SU-DHL-6 (cell line): ENCODE data around the gene CCDC8.

Experiments
- H2AFZ ChIP-seq: fragments of 200-600 bp; sonication (generic); 2 replicates; pipeline ENCODE4 v1.6.1; 2014; ENCODE audit warnings: low read depth, mild to moderate bottlenecking, moderate library complexity, mixed read lengths, antibody characterized with exemption, low read length; ENCODE audit not compliant: severe bottlenecking
- H3F3A ChIP-seq: fragments of 200-600 bp; shearing (Covaris generic); 2 replicates; pipeline ENCODE4 v1.6.0; 2016; ENCODE audit warnings: antibody characterized with exemption, mild to moderate bottlenecking; ENCODE audit not compliant: insufficient read depth
- H3K27ac ChIP-seq: fragments of 200-600 bp; sonication (generic); 2 replicates; pipeline ENCODE4 v1.5.1; 2016; ENCODE audit warnings: low read depth, mild to moderate bottlenecking, low read length, moderate library complexity, mixed read lengths
- H3K27me3 ChIP-seq: fragments of 200-600 bp; sonication (generic), shearing (Covaris generic); 2 replicates; pipeline ENCODE4 v1.6.0; 2014; ENCODE audit warnings: mild to moderate bottlenecking, low read length
- H3K36me3 ChIP-seq: fragments of 200-600 bp; sonication (generic); 2 replicates; pipeline ENCODE4 v1.6.1; 2014; ENCODE audit warnings: mild to moderate bottlenecking, low read length, mixed read lengths
- H3K4me2 ChIP-seq: fragments of 300-600, 200-600 bp; shearing (Covaris generic), sonication (generic); 2 replicates; pipeline ENCODE4 v1.6.0; 2014; ENCODE audit warnings: low read length, low read depth, mild to moderate bottlenecking; ENCODE audit not compliant: poor library complexity, severe bottlenecking
- H3K4me3 ChIP-seq: fragments of 200-600 bp; sonication (generic); 2 replicates; pipeline ENCODE4 v1.5.1; 2014; ENCODE audit warnings: antibody characterized with exemption, low read length, mild to moderate bottlenecking, mixed read lengths; ENCODE audit not compliant: insufficient read depth, poor library complexity, severe bottlenecking
- H3K79me2 ChIP-seq: fragments of 200-600 bp; sonication (generic); 2 replicates; pipeline ENCODE4 v1.6.1; 2014; ENCODE audit warnings: mild to moderate bottlenecking, low read length, moderate library complexity; ENCODE audit not compliant: insufficient read depth
- H3K9ac ChIP-seq: fragments of 200-600 bp; sonication (generic); 2 replicates; pipeline ENCODE4 v1.7.0; 2014; ENCODE audit warnings: mild to moderate bottlenecking, low read length
- H3K9me2 ChIP-seq: fragments of 200-600 bp; sonication (generic); replicated peaks from 2 replicates; pipeline ENCODE4 v1.6.1; 2014; ENCODE audit warnings: low read length; ENCODE audit not compliant: insufficient read depth
- H3K9me3 ChIP-seq: fragments of 200-600 bp; sonication (generic); 2 replicates; pipeline ENCODE4 v1.6.1; 2014; ENCODE audit warnings: low read length, mixed read lengths; ENCODE audit not compliant: insufficient read depth
- H4K20me1 ChIP-seq: fragments of 200-600 bp; sonication (generic); 2 replicates; pipeline ENCODE4 v1.6.1; 2014; ENCODE audit warnings: low read depth, mild to moderate bottlenecking, antibody characterized with exemption, low read length, moderate library complexity, mixed read lengths
- EZH2phosphoT487 ChIP-seq: fragments of 200-600 bp; sonication (generic), shearing (Covaris generic); conservative IDR thresholded peaks from 2 replicates; pipeline ENCODE4 v1.6.1; 2018; ENCODE audit warnings: mild to moderate bottlenecking, antibody characterized with exemption, low read length, moderate library complexity, mixed read lengths
- TF ChIP-seq, protein P1 (sequence below): fragments of 200-600 bp; sonication (generic); IDR thresholded peaks from one replicate; pipeline ENCODE4 v1.5.1; 2017; ENCODE audit warnings: antibody characterized with exemption, mild to moderate bottlenecking, low read length, moderate library complexity; ENCODE audit not compliant: insufficient read depth, poor library complexity, severe bottlenecking

Gene CCDC8

DNA sequence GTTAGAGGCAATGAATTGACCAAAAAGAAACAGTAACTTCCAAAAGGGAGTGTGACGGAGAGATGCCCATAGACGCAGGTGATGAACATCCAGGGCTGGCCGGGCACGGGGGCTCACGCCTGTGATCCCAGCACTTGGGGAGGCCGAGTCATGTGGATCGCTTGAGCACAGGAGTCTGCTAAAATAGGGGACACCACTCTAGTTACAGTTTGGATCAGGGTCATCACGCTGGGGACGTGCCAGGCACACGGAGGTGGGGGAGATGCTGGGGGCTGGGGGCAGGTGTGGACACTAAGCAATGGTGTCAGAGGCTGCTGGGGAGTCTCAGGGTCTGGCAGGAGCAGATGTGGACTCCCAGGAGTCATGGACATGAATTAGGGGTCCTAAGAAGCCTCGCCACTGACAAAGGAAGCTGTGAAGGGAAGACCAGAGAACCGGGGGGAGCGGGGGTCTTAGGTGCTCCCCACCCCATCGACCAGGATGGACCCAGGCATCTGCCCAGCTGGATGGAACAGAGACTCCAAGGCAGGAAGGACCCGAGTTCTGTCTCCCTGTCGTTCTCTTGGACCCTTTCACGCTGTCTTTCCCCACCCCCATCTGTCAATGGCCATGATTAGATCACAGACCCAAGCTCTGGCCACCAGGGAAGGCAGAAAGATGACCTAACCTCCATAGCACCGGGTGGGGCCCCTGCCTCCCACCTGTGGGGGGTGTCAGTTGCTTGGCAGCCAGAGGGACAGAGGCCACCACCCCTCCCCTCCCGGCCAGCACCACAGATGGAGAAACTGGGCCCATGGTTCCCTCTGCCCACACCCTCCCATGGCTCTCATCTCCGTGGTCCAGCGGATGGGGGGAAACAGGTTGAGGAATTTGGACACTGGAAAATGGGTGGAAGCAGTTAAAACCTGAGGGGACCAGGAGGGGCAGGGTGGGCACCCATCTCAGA is 19.6 kb downstream of the CCDC8 start:
- Histone ChIP-seq H2AFZ (no peak overlapping the region), H3F3A (peaks cover 8% of the 10 kb centered on the region), H3K4me3 (no peak overlapping the region), H4K20me1 (no peaks in the 10 kb centered on the region), H3K9me3 (no peaks in the 10 kb centered on the region), H3K9me2 (no peaks in the 10 kb centered on the region), H3K27ac (no peak overlapping the region), H3K27me3 (no peaks in the 10 kb centered on the region), H3K36me3 (no peaks in the 10 kb centered on the region), H3K4me2 (no peak overlapping the region), H3K79me2 (no peaks in the 10 kb centered on the region), H3K9ac (no peak overlapping the region)
- TF ChIP-seq, protein P1, sequence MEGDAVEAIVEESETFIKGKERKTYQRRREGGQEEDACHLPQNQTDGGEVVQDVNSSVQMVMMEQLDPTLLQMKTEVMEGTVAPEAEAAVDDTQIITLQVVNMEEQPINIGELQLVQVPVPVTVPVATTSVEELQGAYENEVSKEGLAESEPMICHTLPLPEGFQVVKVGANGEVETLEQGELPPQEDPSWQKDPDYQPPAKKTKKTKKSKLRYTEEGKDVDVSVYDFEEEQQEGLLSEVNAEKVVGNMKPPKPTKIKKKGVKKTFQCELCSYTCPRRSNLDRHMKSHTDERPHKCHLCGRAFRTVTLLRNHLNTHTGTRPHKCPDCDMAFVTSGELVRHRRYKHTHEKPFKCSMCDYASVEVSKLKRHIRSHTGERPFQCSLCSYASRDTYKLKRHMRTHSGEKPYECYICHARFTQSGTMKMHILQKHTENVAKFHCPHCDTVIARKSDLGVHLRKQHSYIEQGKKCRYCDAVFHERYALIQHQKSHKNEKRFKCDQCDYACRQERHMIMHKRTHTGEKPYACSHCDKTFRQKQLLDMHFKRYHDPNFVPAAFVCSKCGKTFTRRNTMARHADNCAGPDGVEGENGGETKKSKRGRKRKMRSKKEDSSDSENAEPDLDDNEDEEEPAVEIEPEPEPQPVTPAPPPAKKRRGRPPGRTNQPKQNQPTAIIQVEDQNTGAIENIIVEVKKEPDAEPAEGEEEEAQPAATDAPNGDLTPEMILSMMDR = no peak
- no peak for TF ChIP-seq EZH2phosphoT487

DNA sequence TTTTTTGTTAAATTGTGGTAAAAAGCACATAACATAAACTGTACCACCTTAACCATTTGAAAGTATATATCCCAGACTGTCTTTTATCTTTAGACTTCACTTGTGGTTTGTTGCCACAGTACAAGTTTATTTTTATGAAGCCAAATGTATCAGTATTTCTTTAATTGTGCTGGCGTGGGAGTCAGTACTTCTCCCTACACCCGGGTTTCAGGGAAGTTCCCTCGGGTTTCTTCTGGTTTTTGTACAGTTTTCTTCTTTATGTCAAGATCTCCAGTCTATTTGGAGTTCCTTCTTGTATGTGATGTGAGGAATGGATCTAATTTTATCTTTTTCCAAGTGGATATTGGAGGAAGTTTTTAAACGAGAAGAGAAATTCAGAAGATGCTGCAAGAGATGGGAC is 20.5 kb downstream of the CCDC8 start:
- H4K20me1 ChIP-seq = no peaks in the 10 kb centered on the region
- TF ChIP-seq, protein P1 = no peak
- H3K27me3 ChIP-seq = no peaks in the 10 kb centered on the region
- no peak overlapping the region for H3K4me3 ChIP-seq
- no peak overlapping the region for H3K4me2 ChIP-seq
- H3K27ac ChIP-seq = no peak overlapping the region
- H3F3A ChIP-seq = peaks cover 8% of the 10 kb centered on the region
- H2AFZ ChIP-seq = no peak overlapping the region
- H3K9me3 ChIP-seq = no peaks in the 10 kb centered on the region
- no peak overlapping the region for H3K9ac ChIP-seq
- no peaks in the 10 kb centered on the region for H3K36me3 ChIP-seq
- no peaks in the 10 kb centered on the region for H3K79me2 ChIP-seq
- H3K9me2 ChIP-seq = no peaks in the 10 kb centered on the region

DNA sequence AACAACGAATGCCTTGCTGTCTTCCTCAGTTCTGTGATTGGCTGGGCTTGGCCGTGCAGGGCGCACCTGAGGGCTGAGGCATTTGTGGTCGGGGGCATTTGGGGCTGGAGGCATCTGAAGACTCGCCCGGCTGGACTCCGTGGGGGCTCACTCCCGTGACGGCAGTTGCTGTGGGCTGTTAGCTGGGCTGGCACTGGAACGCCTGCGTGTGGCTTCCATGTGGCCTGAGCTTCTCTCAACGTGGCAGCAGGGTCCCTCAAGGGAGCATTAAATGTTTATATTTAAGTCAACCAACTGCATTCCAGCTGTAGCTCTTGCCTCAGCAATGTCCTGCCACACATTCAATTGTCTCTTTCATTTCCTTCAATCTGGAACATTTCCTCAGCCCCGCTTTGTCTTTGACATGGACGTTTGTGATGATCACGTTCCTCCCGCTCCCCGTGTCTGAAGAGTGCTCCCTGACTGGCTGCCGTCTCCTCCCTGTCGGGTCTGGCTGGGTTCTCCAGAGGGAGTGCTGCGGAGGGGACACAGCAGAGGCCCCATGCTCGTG is 21.0 kb downstream of the CCDC8 start:
- no peaks in the 10 kb centered on the region for H3K79me2 ChIP-seq
- H3K36me3 ChIP-seq = no peaks in the 10 kb centered on the region
- no peak overlapping the region for H3K9ac ChIP-seq
- no peaks in the 10 kb centered on the region for H3K9me3 ChIP-seq
- H3K27me3 ChIP-seq = no peaks in the 10 kb centered on the region
- no peak overlapping the region for H3K27ac ChIP-seq
- no peaks in the 10 kb centered on the region for H4K20me1 ChIP-seq
- H3K4me2 ChIP-seq = no peak overlapping the region
- no peak for TF ChIP-seq EZH2phosphoT487
- TF ChIP-seq, protein P1 = no peak
- H3F3A ChIP-seq = peaks cover 8% of the 10 kb centered on the region
- H3K9me2 ChIP-seq = no peaks in the 10 kb centered on the region
- H2AFZ ChIP-seq = no peak overlapping the region
- H3K4me3 ChIP-seq = no peak overlapping the region
